B cell (primary cell): ENCODE data around the gene CILP. TPM values are rescaled to one million over a fixed set of nuclear protein-coding genes. Genes with fewer than 3 reads are reported as not detected.

Experiments
- ATAC-seq: fragments of 200-7000 bp; cut with Tn5 transposase; one replicate; pipeline ENCODE4 v1.10.0; 2021; ENCODE audit warnings: low read depth, mild to moderate bottlenecking, moderate number of reproducible peaks, moderate library complexity
- CTCF ChIA-PET: fragments of 350-600 bp; sonication (Branson Sonifier 250); formaldehyde crosslinking; loops from one replicate; lab custom pipeline; 2021; ENCODE audit warnings: antibody characterized with exemption, inconsistent platforms; lab: Charles Lee
- POLR2A ChIA-PET: fragments of 350-600 bp; sonication (Branson Sonifier 250); formaldehyde crosslinking; loops from one replicate; lab custom pipeline; 2021; ENCODE audit warnings: antibody characterized with exemption; lab: Charles Lee
- DNase-seq: peaks from one replicate; pipeline ENCODE4 v3.0.0; 2013
- H2AFZ ChIP-seq: 2 replicates; pipeline ENCODE4 v1.6.1; 2012; ENCODE audit warnings: mild to moderate bottlenecking, low read depth, low read length; ENCODE audit not compliant: insufficient read depth, poor library complexity, severe bottlenecking
- H3K27ac ChIP-seq, 2 donors: 1 replicate in 1 of 2; 2 replicates in 1 of 2; pipeline ENCODE4 v1.5.1; 2012 to 2013; ENCODE audit warnings: low read length in 2 of 2, mild to moderate bottlenecking in 2 of 2, moderate library complexity in 1 of 2
- H3K27me3 ChIP-seq, 4 experiments: fragments of 200-600 bp in 1 of 4; sonication (generic) in 1 of 4; replicated peaks in 1 of 4; 1 replicate in 2 of 4; 2 replicates in 2 of 4; pipeline versions ENCODE4 v1.6.1 to v1.7.0; 2013 to 2016; ENCODE audit warnings: low read length in 3 of 4, mild to moderate bottlenecking in 2 of 4, mixed read lengths in 1 of 4, moderate library complexity in 1 of 4; ENCODE audit not compliant: insufficient read depth in 4 of 4, control insufficient read depth in 3 of 4; ENCODE audit errors: control extremely low read depth in 1 of 4
- H3K36me3 ChIP-seq, 2 experiments: replicated peaks in 1 of 2; 1 replicate in 1 of 2; 2 replicates in 1 of 2; pipeline versions ENCODE4 v1.6.1 to v1.7.1; 2013; ENCODE audit warnings: low read length in 1 of 2; ENCODE audit not compliant: insufficient read depth in 2 of 2, control insufficient read depth in 1 of 2; ENCODE audit errors: control extremely low read depth in 1 of 2, extremely low read depth in 1 of 2
- H3K4me1 ChIP-seq, 2 donors: fragments of 200-600 bp in 1 of 2; sonication (generic) in 1 of 2; 1 replicate in 1 of 2; 2 replicates in 1 of 2; pipeline versions ENCODE4 v1.5.1 to v1.6.1; 2013 to 2017; ENCODE audit warnings: low read length in 2 of 2; ENCODE audit not compliant: control insufficient read depth in 2 of 2, insufficient read depth in 2 of 2
- H3K4me2 ChIP-seq: replicated peaks from 2 replicates; pipeline ENCODE3; 2012; ENCODE audit warnings: mild to moderate bottlenecking, low read depth, low read length; ENCODE audit not compliant: poor library complexity, severe bottlenecking
- H3K4me3 ChIP-seq, 5 experiments: fragments of 200-600 bp in 1 of 5; sonication (generic) in 1 of 5; 1 replicate in 3 of 5; 2 replicates in 2 of 5; pipeline versions ENCODE4 v1.5.1 to v1.7.0; 2011 to 2016; ENCODE audit warnings: low read length in 4 of 5, mild to moderate bottlenecking in 4 of 5, low read depth in 2 of 5, control low read depth in 1 of 5, moderate library complexity in 1 of 5; ENCODE audit not compliant: insufficient read depth in 1 of 5; ENCODE audit errors: control extremely low read depth in 1 of 5, extremely low read depth in 1 of 5
- H3K79me2 ChIP-seq: fragments of 200-600 bp; sonication (generic); one replicate; pipeline ENCODE4 v1.6.0; 2016; ENCODE audit warnings: low read length; ENCODE audit not compliant: control insufficient read depth, insufficient read depth
- H3K9ac ChIP-seq: fragments of 200-600 bp; sonication (generic); 2 replicates; pipeline ENCODE4 v1.6.1; 2017; ENCODE audit warnings: mild to moderate bottlenecking, low read length, moderate library complexity
- H3K9me3 ChIP-seq, 3 donors: one replicate each; pipeline versions ENCODE4 v1.6.1 to v1.7.1; 2013; ENCODE audit warnings: low read length in 2 of 3; ENCODE audit not compliant: control insufficient read depth in 2 of 3, insufficient read depth in 1 of 3; ENCODE audit errors: control extremely low read depth in 1 of 3
- H4K20me1 ChIP-seq: 2 replicates; pipeline ENCODE4 v1.6.0; 2012; ENCODE audit warnings: mild to moderate bottlenecking, low read length; ENCODE audit not compliant: insufficient read depth, control insufficient read depth, poor library complexity, severe bottlenecking
- H3K27ac Mint-ChIP-seq: one replicate; pipeline ENCODE4 v1.8.0; 2021; ENCODE audit warnings: mixed read lengths
- H3K27me3 Mint-ChIP-seq: one replicate; pipeline ENCODE4 v1.8.0; 2021; ENCODE audit warnings: mixed read lengths
- H3K4me1 Mint-ChIP-seq: one replicate; pipeline ENCODE4 v1.8.0; 2021; ENCODE audit warnings: mixed read lengths
- H3K4me3 Mint-ChIP-seq: one replicate; pipeline ENCODE4 v1.8.0; 2021; ENCODE audit warnings: mixed read lengths
- H3K9me3 Mint-ChIP-seq: one replicate; pipeline ENCODE4 v1.8.0; 2022; ENCODE audit warnings: mixed read lengths; ENCODE audit not compliant: insufficient read depth
- CTCF ChIP-seq: fragments of 200-600 bp; IDR thresholded peaks from one replicate; pipeline ENCODE4 v1.8.0; 2022; ENCODE audit warnings: antibody characterized with exemption, mild to moderate bottlenecking
- EZH2 ChIP-seq: IDR thresholded peaks from 2 replicates; pipeline ENCODE4 v1.6.1; 2012; ENCODE audit warnings: borderline replicate concordance, low read depth, mild to moderate bottlenecking, moderate library complexity, low read length; ENCODE audit not compliant: insufficient read depth, poor library complexity, severe bottlenecking
- WGBS: methylation state at CpG from one replicate; pipeline ENCODE4 v1.1.5; 2013; ENCODE audit warnings: missing lambda C conversion rate; ENCODE audit not compliant: insufficient coverage; 5-methylcytosine and 5-hydroxymethylcytosine counted together
- intact Hi-C: fragments of 100-400 bp; cut with micrococcal nuclease; formaldehyde crosslinking; loops from one replicate; pipeline ENCODE4 v1.10.0; 2022
- polyA minus RNA-seq: library from RNA; depleted of rRNA, polyadenylated mRNA; stranded (reverse); fragments of >200 nt; gene quantifications from 2 replicates; pipeline ENCODE4 v1.2.3, GENCODE V29; 2012
- polyA plus RNA-seq: library from polyadenylated mRNA; depleted of rRNA; stranded (reverse); fragments of >200 nt; gene quantifications from 2 replicates; pipeline ENCODE4 v1.2.3, GENCODE V29; 2012
- total RNA-seq, 2 donors: library from RNA; stranded (reverse); fragments of 120-200 nt in 1 of 2; gene quantifications; 1 replicate in 1 of 2; 2 replicates in 1 of 2; pipeline versions ENCODE4 v1.2.3 to v1.2.4, GENCODE V29; 2013 to 2022

CILP gene
- total RNA-seq (0.36 and 0.52 TPM in 2 replicates), polyA plus RNA-seq (0.63 and 0.94 TPM in 2 replicates), polyA minus RNA-seq (0.29 TPM in 1 of 2 replicates, not detected in the other)
- total RNA-seq (2013) = 1.3 TPM

GRCh38 chr15:65210770-65211481, at the start of gene CILP:
Gene CILP (minus strand): TSS chr15:65211473. CDS start chr15:65209755, 1,718 bp downstream.
- ATAC-seq (no peak), DNase-seq (no peak)
- no peaks in the 10 kb centered on the region for H4K20me1 ChIP-seq
- intact Hi-C loops = no loop called here
- H3K9me3 ChIP-seq = no peaks in the 10 kb centered on the region
- H3K4me2 ChIP-seq = no peak within 1 kb of the TSS
- Mint-ChIP-seq H3K9me3 (no peaks in the 10 kb centered on the region), H3K4me1 (no peaks in the 10 kb centered on the region), H3K4me3 (no peak within 1 kb of the TSS), H3K27ac (no peak within 1 kb of the TSS), H3K27me3 (peaks cover 6% of the 10 kb centered on the region)
- H3K4me1 ChIP-seq = no peaks in the 10 kb centered on the region
- H3K4me3 ChIP-seq = no peak within 1 kb of the TSS
- H3K27ac ChIP-seq = no peak within 1 kb of the TSS
- H2AFZ ChIP-seq = no peak within 1 kb of the TSS
- WGBS = 86% methylated on average over 7 of the region's 8 CpGs
- H3K27me3 ChIP-seq = no peaks in the 10 kb centered on the region
- H3K9ac ChIP-seq = no peak within 1 kb of the TSS
- no peaks in the 10 kb centered on the region for H3K79me2 ChIP-seq
- H3K36me3 ChIP-seq = no peaks in the 10 kb centered on the region
- ChIA-PET CTCF (interaction anchor here (1.3 kb wide), 1 partner anchor 86 kb away, joined by 7 read pairs; no protein-coding TSS in a partner anchor), POLR2A (no interaction called here)
- TF ChIP-seq EZH2 = no peak
- no peak for TF ChIP-seq CTCF

- H3K9me3 Mint-ChIP-seq = no peaks in the 10 kb centered on the region
- no peaks in the 10 kb centered on the region for H3K4me1 ChIP-seq
- ChIA-PET CTCF (no interaction called here), POLR2A (no interaction called here)
- no peaks in the 10 kb centered on the region for H3K79me2 ChIP-seq
- H3K4me3 ChIP-seq = no peak overlapping the region
- H3K4me2 ChIP-seq = no peak overlapping the region
- no peak overlapping the region for H3K27ac ChIP-seq
- no peaks in the 10 kb centered on the region for H4K20me1 ChIP-seq
- no peak overlapping the region for H3K27ac Mint-ChIP-seq
- H3K9ac ChIP-seq = no peak overlapping the region
- TF ChIP-seq EZH2 (no peak), CTCF (no peak)
- intact Hi-C loops = no loop called here
- H3K36me3 ChIP-seq = peaks cover 4 to 65% of the 10 kb centered on the region in 2 experiments
- H3K27me3 ChIP-seq = no peaks in the 10 kb centered on the region
- H3K4me1 Mint-ChIP-seq = no peaks in the 10 kb centered on the region
- no peaks in the 10 kb centered on the region for H3K27me3 Mint-ChIP-seq
- no peak for DNase-seq
- H3K9me3 ChIP-seq = no peaks in the 10 kb centered on the region
- H3K4me3 Mint-ChIP-seq = no peak overlapping the region
- 73% methylated on average over 1 of the region's 6 CpGs for WGBS
- ATAC-seq = no peak
- no peak overlapping the region for H2AFZ ChIP-seq
These were observed 49.7 kb upstream of the CILP start for GRCh38 chr15:65260968-65261367.
